22Rv1 (cell line): ENCODE results near the gene ADM5.

Source experiments
- H3K27ac ChIP-seq: fragments of 450-650 bp; 2 replicates; pipeline ENCODE4 v1.5.1; 2017
- ZFX ChIP-seq: fragments of 450-650 bp; IDR thresholded peaks from 2 replicates; pipeline ENCODE4 v1.6.1; 2017; ENCODE audit warnings: antibody characterized with exemption, borderline replicate concordance
- TF ChIP-seq, protein P1 (sequence below): fragments of 450-650 bp; IDR thresholded peaks from 2 replicates; pipeline ENCODE4 v1.5.1; 2017; ENCODE audit warnings: mild to moderate bottlenecking

Gene ADM5

DNA sequence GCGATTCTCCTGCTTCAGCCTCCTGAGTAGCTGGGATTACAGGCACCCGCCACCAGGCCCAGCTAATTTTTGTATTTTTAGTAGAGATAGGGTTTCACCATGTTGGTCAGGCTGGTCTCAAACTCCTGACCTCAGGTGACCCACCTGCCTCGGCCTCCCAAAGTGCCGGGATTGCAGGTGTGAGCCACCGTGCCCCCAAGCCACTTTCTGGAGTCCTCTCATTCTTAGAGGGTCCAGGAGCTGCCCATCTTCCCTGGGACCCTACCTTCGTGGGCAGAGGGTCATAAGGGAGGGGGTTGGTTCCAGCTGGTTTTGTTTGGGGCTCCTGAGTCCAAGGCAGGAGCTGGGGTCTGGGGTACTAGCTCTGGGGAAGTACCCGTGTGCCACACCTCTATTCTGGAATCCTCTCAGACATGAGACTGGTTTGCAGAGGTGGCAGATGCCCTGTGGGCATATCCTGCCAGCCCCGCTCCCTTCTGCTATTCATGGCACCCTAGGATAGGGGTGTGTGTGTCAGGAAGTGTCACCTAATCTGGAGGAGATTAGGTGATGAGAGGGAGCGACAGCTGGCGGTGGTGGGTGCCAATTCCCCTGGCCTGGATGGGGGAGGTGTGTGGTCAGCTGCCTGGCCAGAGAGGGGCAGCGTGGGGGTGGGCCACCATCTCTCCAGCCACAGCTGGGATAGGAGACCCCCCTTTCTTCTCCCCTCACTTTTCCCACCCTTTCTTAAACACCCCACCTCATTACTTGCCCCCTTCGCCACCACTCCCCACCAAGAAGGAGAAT is 10.2 kb upstream of the ADM5 start:
- TF ChIP-seq, protein P1, sequence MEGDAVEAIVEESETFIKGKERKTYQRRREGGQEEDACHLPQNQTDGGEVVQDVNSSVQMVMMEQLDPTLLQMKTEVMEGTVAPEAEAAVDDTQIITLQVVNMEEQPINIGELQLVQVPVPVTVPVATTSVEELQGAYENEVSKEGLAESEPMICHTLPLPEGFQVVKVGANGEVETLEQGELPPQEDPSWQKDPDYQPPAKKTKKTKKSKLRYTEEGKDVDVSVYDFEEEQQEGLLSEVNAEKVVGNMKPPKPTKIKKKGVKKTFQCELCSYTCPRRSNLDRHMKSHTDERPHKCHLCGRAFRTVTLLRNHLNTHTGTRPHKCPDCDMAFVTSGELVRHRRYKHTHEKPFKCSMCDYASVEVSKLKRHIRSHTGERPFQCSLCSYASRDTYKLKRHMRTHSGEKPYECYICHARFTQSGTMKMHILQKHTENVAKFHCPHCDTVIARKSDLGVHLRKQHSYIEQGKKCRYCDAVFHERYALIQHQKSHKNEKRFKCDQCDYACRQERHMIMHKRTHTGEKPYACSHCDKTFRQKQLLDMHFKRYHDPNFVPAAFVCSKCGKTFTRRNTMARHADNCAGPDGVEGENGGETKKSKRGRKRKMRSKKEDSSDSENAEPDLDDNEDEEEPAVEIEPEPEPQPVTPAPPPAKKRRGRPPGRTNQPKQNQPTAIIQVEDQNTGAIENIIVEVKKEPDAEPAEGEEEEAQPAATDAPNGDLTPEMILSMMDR: no peak
- TF ChIP-seq ZFX: no peak
- H3K27ac ChIP-seq: peak overlapping the region; percentile 100

DNA sequence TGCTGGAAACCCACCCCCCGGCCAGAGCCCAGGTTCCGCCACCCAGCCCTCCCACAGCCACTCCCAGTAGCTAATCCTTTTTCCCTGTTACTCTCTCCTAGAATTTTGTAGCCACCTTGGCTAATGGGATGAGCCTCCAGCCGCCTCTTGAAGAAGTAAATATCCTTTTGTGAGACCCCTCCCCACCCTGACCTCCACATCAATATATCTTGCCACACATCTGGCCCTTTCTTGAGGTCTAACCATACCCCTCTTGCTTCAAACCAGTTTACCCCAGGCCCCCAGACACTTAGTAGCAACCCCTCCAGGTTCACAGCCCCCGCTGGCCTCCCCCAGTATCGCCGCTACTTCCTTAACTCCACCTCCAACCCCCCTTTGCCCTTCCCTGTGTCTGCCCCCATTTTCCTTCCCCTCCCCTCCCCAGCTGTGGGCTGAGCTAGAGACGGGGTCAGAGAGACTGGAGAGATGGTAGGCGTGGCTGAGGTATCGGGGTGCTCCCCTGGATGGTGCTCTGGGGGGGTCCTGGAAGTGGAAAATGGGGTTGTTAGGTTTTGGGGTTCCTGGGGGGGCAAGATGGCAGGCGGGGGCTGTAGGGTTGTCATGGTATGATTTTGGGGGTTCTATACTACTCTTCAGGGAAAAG is 9.5 kb upstream of the ADM5 start:
- no peak for TF ChIP-seq ZFX
- H3K27ac ChIP-seq: peak overlapping the region; percentile 31; the same call in 1 of the 2 replicates

DNA sequence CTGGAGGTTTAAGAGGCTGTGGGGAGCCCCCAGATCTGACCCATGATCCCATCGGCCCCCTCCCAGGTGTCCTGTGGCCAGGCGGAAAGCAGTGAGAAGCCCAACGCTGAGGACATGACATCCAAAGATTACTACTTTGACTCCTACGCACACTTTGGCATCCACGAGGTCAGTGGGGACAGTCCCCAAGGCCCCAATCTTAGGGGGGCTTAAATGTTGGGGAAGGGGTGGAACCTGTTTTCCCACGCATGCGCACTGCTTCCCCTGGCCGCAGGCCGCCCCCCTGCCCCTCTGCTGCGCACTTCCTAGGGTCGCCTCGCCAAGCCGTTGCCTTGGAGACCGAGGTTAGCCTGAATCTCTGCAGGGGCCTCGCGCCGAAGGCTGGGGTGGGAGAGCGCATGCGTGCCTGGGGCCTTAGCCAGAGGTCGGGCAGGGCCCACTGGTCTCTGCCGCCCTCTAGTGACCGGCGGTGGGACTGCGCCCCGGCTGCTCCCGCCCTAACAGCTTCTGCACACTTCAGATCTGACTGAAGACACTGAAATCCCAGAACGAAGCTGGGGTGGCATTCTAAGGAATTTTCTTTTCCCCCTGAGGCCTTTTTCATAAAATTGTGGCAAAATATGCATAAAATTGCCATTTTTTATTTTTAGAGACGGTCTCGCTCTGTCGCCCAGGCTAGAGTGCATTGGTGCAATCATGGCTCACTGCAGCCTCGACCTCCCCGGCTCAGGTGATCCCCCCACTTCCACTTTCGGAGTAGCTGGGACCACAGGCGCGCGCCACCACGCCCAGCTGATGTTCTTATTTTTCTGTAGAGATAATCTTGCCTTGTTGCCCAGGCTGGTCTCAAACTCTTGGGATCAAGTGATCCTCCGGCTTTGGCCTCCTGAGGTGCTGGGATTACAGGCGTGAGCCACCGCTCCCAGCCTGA is 8.7 kb upstream of the ADM5 start:
- H3K27ac ChIP-seq: peak overlapping the region; percentile 31; the same call in 1 of the 2 replicates
- TF ChIP-seq, protein P1: peak; percentile 99
- TF ChIP-seq ZFX: no peak

DNA sequence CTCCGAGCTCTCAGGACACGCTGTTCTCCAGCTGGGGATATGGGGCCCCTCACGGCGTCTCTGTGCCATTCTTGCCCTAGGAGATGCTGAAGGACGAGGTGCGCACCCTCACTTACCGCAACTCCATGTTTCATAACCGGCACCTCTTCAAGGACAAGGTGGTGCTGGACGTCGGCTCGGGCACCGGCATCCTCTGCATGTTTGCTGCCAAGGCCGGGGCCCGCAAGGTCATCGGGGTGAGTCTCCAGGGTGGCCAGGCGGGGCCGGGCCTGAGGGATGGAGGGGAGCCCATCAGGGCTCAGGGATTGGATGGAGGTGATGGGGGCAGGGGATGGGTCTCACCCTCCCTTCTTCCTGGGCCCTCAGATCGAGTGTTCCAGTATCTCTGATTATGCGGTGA is 7.6 kb upstream of the ADM5 start:
- TF ChIP-seq ZFX: no peak
- TF ChIP-seq, protein P1: no peak
- H3K27ac ChIP-seq: no peak overlapping the region

DNA sequence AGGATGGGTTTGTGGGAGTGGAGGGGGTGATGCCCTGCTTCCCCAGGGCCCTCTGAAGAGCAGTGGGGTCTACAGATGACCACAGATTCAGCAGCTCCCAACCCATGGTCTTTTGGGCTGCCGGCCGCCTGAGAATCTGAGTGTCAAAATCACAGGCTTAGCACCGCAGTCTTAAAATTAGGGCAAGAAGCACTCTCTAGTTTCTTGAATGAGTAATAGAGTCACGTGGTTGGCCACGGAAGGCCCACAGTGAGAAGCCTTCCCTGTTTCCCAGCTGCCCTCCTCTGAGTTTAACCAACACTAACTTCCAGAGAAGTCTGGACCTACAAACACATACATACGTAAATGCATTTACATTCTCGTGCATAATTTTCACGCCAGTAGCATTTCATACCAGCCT is 7.1 kb upstream of the ADM5 start:
- TF ChIP-seq ZFX: no peak
- TF ChIP-seq, protein P1: no peak
- H3K27ac ChIP-seq: no peak overlapping the region

DNA sequence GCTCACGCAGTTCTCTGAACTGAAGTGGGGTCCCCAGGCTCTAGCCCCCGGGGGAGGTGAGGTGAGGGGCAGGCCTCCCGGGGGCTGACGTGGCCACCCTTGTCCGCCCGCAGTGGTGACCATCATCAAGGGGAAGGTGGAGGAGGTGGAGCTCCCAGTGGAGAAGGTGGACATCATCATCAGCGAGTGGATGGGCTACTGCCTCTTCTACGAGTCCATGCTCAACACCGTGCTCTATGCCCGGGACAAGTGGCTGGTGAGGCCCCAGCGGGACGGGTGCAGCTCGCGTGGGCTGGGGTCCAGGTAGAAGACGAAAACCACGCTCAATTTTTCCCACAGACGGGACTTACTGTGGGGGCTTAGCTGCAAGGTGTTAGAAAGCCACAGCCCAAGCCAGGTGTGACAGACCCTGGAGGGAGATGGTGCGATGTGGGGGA is 5.6 kb upstream of the ADM5 start:
- peak overlapping the region; percentile 23; the same call in 1 of the 2 replicates for H3K27ac ChIP-seq
- TF ChIP-seq ZFX: no peak
- TF ChIP-seq, protein P1: no peak

DNA sequence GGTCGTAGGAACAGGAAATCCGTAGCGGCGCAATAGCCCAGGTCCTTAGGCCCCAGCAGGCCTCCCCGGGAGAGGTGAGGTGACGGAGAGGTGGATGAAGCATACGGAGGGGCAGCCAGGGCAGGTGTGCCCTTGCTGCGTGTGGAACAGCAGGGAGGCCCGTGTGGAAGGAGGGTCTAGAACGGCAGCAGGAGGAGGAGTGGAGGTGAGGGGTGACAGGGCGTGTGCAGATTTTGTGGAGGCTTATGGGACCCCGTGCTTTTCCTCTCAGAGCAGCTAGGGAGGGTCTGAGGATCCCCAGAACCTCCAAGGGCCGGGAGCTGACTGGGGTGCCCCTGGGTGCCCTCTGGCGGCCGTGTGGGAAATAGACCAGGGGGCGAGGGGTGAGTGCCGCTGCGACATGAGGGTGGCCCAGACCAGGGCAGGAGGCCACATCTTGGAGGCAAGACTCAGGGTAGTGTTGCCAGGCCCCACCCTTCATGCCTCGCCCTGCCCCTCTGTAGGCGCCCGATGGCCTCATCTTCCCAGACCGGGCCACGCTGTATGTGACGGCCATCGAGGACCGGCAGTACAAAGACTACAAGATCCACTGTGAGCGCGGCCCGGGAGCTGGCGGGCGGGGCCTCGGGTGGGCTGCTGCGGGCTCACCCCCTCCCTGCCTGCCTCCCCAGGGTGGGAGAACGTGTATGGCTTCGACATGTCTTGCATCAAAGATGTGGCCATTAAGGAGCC is 5.0 kb upstream of the ADM5 start:
- TF ChIP-seq, protein P1: peak; percentile 77
- no peak for TF ChIP-seq ZFX
- peak overlapping the region; percentile 23; the same call in 1 of the 2 replicates for H3K27ac ChIP-seq
